GM18508 (cell line): ENCODE results near the gene PHACTR4.
"Not testable (repeated sequence)": the region's sequence is repeated elsewhere in the genome, so short reads cannot be mapped to it uniquely, and the experiment has no call there.

Experiments used
- ATAC-seq: cut with Tn5 transposase; IDR thresholded peaks from one replicate; pipeline ENCODE4 v1.9.1; 2021; ENCODE audit warnings: moderate number of reproducible peaks; ENCODE audit not compliant: insufficient read depth, unreplicated experiment

PHACTR4 gene

GRCh38 chr1:28482138-28482537 is 112.6 kb downstream of the PHACTR4 start:
- ATAC-seq = no peak

DNA sequence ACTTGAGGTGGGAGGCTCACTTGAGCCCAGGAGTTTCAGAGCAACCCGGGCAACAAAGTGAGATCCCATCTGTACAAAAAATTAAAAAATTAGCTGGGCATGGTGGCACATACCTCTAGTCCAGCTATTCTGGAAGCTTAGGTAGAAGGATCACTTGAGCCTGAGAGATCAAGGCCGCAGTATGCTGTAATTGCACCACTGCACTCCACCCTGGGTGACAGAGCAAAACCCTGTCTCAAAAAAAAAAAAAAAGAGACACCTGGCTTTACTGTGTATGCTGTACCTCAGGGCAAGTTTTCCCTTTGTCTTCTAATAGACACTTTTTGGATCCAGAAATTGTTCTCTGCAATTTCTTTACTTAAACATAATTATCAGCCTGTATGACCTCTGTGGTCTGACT is 113.2 kb downstream of the PHACTR4 start:
- no peak for ATAC-seq

DNA sequence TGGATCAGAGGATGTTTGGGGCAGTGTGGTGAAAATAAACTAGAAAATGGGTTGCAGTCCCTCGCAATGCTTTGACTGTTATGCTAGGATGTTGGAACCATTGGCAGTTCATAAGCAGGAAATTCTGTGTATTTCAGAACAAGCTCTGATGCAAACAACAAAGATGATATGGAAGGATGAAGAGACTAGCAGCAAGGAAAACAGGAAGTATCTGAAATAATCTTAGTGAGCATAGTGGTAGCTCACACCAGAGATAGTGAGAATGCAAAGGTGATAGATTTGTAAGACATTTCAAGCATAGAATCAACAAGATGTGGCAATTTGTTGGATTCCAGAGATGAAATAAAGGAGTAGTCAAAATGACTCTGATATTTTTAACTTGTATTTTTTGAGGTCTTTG is 125.2 kb downstream of the PHACTR4 start:
- ATAC-seq = no peak

- ATAC-seq = no peak
Observed at GRCh38 chr1:28499553-28499952, 130.0 kb downstream of the PHACTR4 start.

GRCh38 chr1:28501925-28502324 is 132.4 kb downstream of the PHACTR4 start:
- ATAC-seq = no peak

DNA sequence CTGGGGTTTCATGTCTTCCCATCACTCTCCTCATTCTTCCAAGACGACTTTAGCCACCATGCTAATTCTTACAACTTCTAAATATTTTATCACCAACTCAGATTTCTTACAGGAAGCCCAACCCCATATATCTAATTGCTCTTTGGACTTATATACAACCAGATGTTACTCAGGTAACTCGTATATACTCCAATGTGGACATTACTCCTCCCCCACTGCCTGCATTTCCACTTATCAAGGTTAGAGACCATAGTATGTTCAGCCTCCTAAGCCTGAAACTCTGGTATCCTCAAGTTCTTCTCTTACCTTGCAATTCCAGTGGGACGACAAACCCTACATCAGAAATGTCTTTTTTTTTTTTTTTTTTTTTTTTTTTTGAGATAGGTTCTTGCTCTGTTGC is 133.6 kb downstream of the PHACTR4 start:
- no peak for ATAC-seq

DNA sequence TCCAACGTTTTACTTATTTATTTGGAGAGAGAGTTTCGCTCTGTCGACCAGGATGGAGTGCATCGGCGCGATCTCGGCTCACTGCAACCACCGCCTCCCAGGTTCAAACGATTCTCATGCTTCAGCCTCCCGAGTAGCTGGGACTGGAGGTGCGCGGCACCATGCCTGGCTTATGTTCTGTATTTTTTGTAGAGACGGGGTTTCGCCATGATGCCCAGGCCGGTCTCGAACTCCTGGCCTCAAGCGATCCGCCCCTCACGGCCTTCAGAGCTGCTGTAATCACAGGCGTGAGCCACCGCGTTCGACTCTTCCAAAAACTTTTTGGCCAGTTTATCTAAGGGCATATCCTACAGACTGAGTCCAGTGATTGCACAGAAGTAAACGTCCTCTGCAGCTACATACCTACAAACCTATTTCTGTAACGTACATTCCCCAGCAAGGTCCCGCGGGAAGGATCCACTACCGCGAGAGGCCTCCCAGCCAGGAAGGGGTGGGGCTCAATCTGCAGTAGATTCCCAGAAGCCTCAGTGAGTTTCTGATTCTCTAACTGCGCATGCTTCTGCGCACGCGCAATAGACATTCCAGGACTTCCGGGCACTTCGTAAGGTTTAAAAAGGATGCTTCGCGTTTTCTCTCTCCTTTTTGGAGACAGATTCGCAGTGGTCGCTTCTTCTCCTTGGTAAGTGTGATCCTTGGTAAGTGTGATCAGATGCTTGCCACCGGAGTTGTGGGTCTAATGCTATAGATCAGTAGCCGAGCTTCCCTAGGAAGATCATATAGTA is 136.1 kb downstream of the PHACTR4 start, which contains the start of gene RCC1:
Gene RCC1, plus strand, starts transcription at position 638 of the 782 bp plus-strand sequence. CDS start 23,824 bp downstream, outside the sequence.
- peak; percentile 44 for ATAC-seq

- no peak for ATAC-seq
Observed at GRCh38 chr1:28506907-28507246, 137.3 kb downstream of the PHACTR4 start.

DNA sequence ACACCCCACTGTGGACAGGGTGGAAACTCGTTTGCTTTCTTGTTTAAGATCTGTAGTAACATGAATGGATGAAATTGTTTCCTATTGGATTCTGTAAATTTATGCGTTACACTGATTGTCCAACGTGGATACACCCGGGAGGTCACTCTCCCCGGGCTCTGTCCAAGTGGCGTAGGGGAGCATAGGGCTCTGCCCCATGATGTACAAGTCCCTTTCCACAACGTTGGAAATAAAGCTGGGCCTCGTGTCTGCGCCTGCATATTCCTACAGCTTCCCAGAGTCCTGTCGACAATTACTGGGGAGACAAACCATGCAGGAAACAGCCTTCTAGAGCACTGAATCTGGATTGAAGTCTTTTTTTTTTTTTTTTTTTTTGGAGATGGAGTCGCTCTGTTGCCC is 137.7 kb downstream of the PHACTR4 start:
- no peak for ATAC-seq

DNA sequence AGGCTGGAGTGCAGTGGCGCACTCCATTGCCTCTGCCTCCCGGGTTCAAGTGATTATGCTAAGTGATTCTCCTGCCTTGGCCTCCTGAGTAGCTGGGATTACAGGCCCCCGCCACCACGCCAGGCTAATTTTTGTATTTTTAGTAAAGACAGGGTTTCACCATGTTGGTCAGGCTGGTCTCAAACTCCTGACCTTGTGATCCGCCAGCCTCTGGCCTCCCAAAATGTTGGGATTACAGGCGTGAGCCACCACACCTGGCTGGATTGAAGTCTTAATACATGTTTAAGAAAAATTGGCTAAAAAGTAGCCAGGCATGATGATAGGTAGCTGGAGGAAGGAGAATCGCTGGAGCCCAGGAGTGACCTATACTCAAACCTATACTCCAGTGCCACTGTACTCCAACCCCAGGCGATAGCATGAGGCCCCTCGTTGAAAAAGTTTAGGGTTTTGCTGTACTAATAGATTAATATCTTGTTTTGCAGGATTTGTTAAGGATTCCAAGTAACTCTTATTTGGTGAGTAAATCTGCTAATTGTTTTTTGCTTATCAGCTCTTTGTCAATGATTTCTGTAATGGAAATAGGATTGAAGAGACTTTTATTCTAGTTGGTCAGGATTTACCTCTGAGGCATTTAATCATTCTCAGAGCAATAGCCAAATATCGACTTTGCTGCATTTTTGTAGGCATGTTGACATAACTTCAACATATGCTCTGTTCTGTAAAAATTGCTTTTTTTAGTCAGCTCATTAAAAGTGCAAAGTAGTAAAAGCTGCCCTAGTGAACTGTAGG is 138.3 kb downstream of the PHACTR4 start:
- no peak for ATAC-seq

DNA sequence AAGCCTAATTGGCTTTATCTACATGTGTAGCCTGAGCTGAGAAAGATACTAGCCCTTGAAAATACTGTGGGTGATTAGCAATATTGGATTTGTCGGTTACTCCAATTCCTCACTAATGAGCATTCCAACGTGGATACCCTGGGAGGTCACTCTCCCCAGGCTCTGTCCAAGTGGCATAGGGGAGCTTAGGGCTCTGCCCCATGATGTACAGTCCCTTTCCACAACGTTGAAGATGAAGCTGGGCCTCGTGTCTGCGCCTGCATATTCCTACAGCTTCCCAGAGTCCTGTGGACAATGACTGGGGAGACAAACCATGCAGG is 138.9 kb downstream of the PHACTR4 start:
- ATAC-seq = no peak

- no peak for ATAC-seq
Observed at GRCh38 chr1:28509705-28510272, 140.2 kb downstream of the PHACTR4 start.

DNA sequence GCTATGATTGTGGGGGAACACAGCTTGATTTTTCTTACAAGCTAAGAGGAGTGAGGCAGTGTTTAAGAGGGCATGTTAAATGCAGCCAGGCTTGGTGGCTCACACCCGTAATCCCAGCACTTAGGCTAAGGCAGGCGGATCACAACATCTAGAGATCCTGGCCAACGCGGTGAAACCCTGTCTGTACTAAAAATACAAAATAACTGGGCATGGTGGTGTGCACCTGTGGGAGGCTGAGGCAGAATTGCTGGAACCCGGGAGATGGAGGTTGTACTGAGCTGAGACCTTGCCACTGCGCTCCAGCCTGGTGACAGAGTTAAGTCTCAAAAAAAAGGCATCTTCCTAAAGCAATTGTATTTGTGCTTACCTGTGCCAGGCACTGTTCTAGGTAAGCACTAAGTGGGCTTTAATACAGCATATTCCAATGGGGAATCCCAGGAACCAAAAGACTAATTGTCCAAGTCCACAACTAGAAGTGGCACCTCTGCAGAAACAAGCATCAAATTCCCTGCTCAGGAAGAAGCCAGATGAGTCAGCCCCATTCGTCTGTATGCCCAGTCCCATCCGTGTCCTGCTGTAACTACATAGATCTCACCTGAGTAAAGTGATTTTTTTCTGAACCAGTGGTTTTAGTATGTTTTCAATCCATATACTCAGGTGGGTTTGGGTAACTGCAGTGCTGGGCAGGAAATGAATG is 140.9 kb downstream of the PHACTR4 start:
- no peak for ATAC-seq

DNA sequence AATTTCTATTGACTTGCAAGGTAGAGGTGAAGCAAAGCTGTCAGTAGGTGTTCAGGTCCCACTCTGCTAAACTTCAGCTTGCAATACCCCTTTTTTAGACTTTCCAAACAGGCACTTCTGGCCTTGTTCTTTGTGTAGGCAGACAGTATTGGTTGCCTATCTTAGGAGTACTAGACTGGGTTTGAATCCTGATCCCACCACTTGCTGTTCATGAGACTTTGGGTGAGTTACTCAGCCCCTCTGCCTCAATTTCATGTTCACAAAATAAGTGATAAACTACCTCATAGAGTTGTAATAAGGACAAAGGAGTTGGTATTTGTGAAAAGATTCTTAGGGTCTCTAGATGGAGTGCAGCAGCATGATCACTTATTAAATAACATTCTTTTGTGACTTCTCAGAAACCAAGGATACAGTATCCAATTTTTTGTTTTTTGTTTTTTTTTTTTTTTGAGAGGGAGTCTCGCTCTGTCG is 141.5 kb downstream of the PHACTR4 start:
- no peak for ATAC-seq

GRCh38 chr1:28512058-28512611 is 142.6 kb downstream of the PHACTR4 start:
- no peak for ATAC-seq

DNA sequence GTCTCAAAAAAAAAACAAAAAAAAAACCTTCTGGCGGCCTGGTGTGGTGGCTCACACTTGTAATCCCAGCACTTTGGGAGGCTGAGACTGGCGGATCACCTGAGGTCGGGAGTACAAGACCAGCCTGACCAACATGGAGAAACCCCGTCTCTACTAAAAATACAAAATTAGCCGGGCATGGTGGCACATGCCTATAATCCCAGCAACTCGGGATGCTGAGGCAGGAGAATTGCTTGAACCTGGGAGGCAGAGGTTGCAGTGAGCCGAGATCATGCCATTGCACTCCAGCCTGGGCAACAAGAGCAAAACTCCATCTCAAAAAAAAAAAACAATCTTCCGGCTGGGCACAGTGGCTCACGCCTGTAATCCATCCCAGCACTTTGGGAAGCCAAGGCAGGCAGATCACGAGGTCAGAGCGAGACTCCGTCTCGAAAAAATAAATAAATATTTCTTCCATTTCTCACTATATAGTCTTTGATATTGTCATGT is 144.9 kb downstream of the PHACTR4 start:
- not testable (repeated sequence) for ATAC-seq

DNA sequence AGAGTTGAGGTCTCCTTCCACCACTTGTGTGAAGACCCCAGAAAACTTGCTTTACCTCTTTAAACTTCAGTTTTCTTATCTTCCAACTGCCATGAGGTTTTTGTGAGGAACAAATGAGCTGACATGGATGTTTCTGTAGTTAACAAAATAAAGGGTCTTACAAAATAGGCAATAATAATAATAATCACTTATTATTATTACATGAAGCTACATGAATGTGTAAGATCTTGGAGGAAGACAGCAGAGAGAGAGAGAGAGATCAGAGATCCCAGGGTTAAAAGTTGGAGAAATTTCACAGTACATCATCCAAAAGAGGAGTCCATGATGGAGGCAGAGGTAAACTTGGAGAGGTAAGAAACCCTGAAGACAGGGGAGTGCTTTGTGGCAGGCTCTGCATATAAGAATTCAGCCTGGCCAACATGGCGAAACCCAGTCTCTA is 147.0 kb downstream of the PHACTR4 start:
- no peak for ATAC-seq

DNA sequence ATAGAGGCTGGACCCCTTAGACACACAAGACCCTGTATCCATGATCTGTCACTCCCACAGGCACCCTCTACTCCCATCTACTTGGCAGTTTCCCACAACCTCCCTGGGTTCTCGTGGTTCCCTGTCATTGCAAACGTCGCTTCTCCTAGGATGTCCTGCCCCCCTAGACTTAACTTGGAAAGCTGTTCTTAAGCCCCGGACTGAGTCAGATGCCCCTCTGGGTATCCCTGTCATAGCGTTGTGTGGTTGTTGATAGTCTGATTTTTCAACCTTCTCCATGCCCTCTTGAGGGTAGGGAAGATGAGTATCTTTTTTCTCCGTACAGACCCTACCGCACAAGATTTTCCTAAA is 148.1 kb downstream of the PHACTR4 start:
- ATAC-seq = no peak

DNA sequence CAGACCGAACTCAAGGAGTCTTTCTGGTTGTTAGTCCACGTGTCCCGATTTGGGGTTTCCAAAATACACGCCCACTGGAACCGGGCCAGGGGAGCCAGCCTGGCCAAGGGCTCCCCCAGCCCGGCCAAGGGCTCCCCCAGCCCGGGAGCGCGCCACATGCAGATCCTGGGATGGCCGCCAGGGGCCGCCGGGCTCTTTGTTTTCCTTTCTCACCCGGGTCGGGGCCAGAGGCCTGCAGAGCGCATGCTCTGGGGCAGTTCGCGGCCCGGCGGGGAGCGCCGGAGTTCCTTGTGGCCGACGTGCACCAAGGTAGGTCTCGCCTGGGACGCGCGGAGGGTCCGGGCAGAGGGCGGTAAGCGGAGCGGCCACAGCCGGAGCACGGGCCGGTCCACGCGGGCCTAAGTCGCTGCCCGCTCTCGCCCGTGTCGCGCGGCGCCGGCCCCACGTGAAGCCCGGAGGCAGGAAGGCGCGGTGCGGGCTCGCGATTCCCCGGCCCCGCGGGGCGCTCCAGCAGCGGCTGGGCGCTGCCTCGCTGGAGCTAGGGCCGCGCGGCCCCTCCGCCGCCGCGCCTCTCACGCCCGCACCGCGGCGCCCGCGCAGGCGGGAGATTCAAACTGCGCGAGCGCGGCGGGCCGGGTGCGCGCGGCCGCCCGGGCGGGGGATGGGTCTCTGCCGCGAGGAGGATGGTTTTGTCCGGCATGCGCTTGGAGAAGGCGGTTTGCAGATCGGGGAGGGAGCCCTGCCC is 148.6 kb downstream of the PHACTR4 start:
- ATAC-seq = peak; percentile 47
